ENCODE results near the gene PTPRJ.

- TF ChIP-seq EZH2 (IDR thresholded peaks at IDR 0.05; ENCODE audit: insufficient read depth, low read length), result no peak
- TF ChIP-seq CTCF (IDR thresholded peaks at IDR 0.05; ENCODE audit: insufficient read depth, low read depth, low read length), result no peak
These were observed 22.2 kb downstream of the PTPRJ start for GRCh38 chr11:48002561-48002960.

All from astrocyte (in vitro differentiated cells and primary cell).